Peyer's patch (tissue), 4 donors: ENCODE data around the gene INSYN1.

Source experiments
- POLR2A ChIP-seq, 2 donors: fragments of 450-650 bp; IDR thresholded peaks; one replicate each; pipeline ENCODE4 v1.5.1; 2017; ENCODE audit warnings: antibody characterized with exemption in 2 of 2, mild to moderate bottlenecking in 2 of 2, moderate library complexity in 2 of 2
- TF ChIP-seq, protein P1 (sequence below), 6 experiments: fragments of 450-650 bp in 4 of 6; fragments of 200-600 bp in 2 of 6; sonication (generic) in 1 of 6; IDR thresholded peaks; one replicate each; pipeline ENCODE4 v1.5.1; 2017 to 2019; ENCODE audit warnings: antibody characterized with exemption in 6 of 6, mild to moderate bottlenecking in 3 of 6, moderate library complexity in 1 of 6

DNA sequence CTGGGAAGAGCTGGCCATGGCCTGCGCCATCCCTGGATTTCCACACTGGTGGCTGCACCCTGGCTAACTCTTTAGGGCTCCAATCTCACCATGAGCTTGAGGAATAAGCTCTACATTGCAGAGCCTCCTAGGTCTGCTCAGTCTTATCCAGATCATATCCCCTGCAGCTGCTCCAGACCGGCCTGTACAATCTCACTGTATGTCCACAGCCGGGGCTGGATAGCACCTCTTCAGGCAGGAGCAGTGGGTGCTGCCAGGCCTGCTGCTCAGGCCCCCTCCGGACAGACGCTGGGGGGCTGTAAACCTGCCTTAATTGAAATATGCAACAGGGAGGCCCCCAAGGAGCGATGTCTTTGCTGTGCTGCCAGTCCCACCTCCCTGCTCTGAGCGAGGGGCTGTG, 15.6 kb downstream of the INSYN1 start:
- TF ChIP-seq, protein P1, sequence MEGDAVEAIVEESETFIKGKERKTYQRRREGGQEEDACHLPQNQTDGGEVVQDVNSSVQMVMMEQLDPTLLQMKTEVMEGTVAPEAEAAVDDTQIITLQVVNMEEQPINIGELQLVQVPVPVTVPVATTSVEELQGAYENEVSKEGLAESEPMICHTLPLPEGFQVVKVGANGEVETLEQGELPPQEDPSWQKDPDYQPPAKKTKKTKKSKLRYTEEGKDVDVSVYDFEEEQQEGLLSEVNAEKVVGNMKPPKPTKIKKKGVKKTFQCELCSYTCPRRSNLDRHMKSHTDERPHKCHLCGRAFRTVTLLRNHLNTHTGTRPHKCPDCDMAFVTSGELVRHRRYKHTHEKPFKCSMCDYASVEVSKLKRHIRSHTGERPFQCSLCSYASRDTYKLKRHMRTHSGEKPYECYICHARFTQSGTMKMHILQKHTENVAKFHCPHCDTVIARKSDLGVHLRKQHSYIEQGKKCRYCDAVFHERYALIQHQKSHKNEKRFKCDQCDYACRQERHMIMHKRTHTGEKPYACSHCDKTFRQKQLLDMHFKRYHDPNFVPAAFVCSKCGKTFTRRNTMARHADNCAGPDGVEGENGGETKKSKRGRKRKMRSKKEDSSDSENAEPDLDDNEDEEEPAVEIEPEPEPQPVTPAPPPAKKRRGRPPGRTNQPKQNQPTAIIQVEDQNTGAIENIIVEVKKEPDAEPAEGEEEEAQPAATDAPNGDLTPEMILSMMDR (IDR thresholded peaks at IDR 0.05): no peak
- TF ChIP-seq POLR2A (IDR thresholded peaks at IDR 0.05): no peak
